T-cell (primary cell): ENCODE measurements around the gene FYTTD1. TPM values are rescaled to one million over a fixed set of nuclear protein-coding genes. Genes with fewer than 3 reads are reported as not detected.
"Not testable (repeated sequence)": the region's sequence is repeated elsewhere in the genome, so short reads cannot be mapped to it uniquely, and the experiment has no call there.

ENCODE experiments used
- ATAC-seq, 4 experiments: fragments of 200-7000 bp in 3 of 4; fragments of 150-1000 bp in 1 of 4; cut with Tn5 transposase; replicated peaks in 1 of 4; 1 replicate in 3 of 4; 2 replicates in 1 of 4; pipeline ENCODE4 v1.10.0; 2021; ENCODE audit warnings: moderate library complexity in 3 of 4, mild to moderate bottlenecking in 2 of 4, moderate number of reproducible peaks in 1 of 4
- CTCF ChIA-PET, 2 donors: fragments of 300-600 bp; sonication (Branson Sonifier 250); formaldehyde crosslinking; loops; one replicate each; lab custom pipeline; 2022; ENCODE audit warnings: antibody characterized with exemption in 2 of 2; lab: Charles Lee
- POLR2A ChIA-PET, 2 donors: fragments of 300-600 bp; sonication (Branson Sonifier 250); formaldehyde crosslinking; loops; one replicate each; lab custom pipeline; 2022; ENCODE audit warnings: antibody characterized with exemption in 2 of 2; lab: Charles Lee
- DNase-seq, 35 experiments: peaks; one replicate each; pipeline versions ENCODE4 v3.0.0 to v3.0.0-alpha.2; 2013 to 2023
- H3K27ac ChIP-seq: one replicate; pipeline ENCODE4 v1.5.1; 2013; ENCODE audit warnings: low read length
- H3K27me3 ChIP-seq, 2 experiments: replicated peaks in 1 of 2; 1 replicate in 1 of 2; 2 replicates in 1 of 2; pipeline versions ENCODE4 v1.6.1 to v1.7.0; 2013; ENCODE audit warnings: low read length in 1 of 2, mixed read lengths in 1 of 2; ENCODE audit not compliant: control insufficient read depth in 2 of 2, insufficient read depth in 2 of 2; ENCODE audit errors: extremely low read depth in 1 of 2
- H3K36me3 ChIP-seq, 2 donors: 1 replicate in 1 of 2; 2 replicates in 1 of 2; pipeline versions ENCODE4 v1.6.1 to v1.7.0; 2013; ENCODE audit warnings: low read length in 1 of 2; ENCODE audit not compliant: control insufficient read depth in 2 of 2, insufficient read depth in 1 of 2; ENCODE audit errors: extremely low read depth in 1 of 2
- H3K4me1 ChIP-seq, 2 experiments: 1 replicate in 1 of 2; 2 replicates in 1 of 2; pipeline versions ENCODE4 v1.6.1 to v1.7.0; 2013; ENCODE audit warnings: low read length in 2 of 2, mixed read lengths in 1 of 2; ENCODE audit not compliant: insufficient read depth in 2 of 2, control insufficient read depth in 1 of 2; ENCODE audit errors: extremely low read depth in 1 of 2
- H3K4me3 ChIP-seq, 2 donors: 1 replicate in 1 of 2; 2 replicates in 1 of 2; pipeline versions ENCODE4 v1.5.1 to v1.7.0; 2013; ENCODE audit warnings: mild to moderate bottlenecking in 2 of 2, low read length in 1 of 2, moderate library complexity in 1 of 2; ENCODE audit not compliant: control insufficient read depth in 1 of 2; ENCODE audit errors: extremely low read depth in 1 of 2
- H3K9me3 ChIP-seq: 2 replicates; pipeline ENCODE4 v1.7.0; 2013
- H3K27ac Mint-ChIP-seq, 2 donors: one replicate each; pipeline ENCODE4 v1.8.0; 2020 to 2021; ENCODE audit warnings: mild to moderate bottlenecking in 2 of 2, mixed read lengths in 2 of 2
- H3K27me3 Mint-ChIP-seq, 2 donors: one replicate each; pipeline ENCODE4 v1.8.0; 2021 to 2022; ENCODE audit warnings: mixed read lengths in 2 of 2
- H3K36me3 Mint-ChIP-seq: one replicate; pipeline ENCODE4 v1.8.0; 2021; ENCODE audit warnings: mixed read lengths
- H3K4me1 Mint-ChIP-seq, 3 donors: one replicate each; pipeline ENCODE4 v1.8.0; 2020 to 2022; ENCODE audit warnings: mixed read lengths in 3 of 3, mild to moderate bottlenecking in 1 of 3
- H3K4me3 Mint-ChIP-seq, 3 donors: one replicate each; pipeline ENCODE4 v1.8.0; 2020 to 2022; ENCODE audit warnings: mild to moderate bottlenecking in 3 of 3, mixed read lengths in 3 of 3, moderate library complexity in 3 of 3
- H3K9me3 Mint-ChIP-seq, 3 donors: one replicate each; pipeline ENCODE4 v1.8.0; 2020 to 2022; ENCODE audit warnings: mixed read lengths in 3 of 3
- WGBS: methylation state at CpG from one replicate; pipeline ENCODE4 v1.1.5; 2013; ENCODE audit warnings: missing lambda C conversion rate; ENCODE audit not compliant: insufficient coverage; 5-methylcytosine and 5-hydroxymethylcytosine counted together
- total RNA-seq, 35 experiments: library from RNA in 6 of 35; stranded (reverse) in 6 of 35; fragments of 120-200 nt in 1 of 35; gene quantifications; one replicate each; pipeline versions ENCODE4 v1.2.1 to v1.2.4 and lab custom pipeline; 2013 to 2026

Gene FYTTD1
- 10 to 100 TPM; 52.4 to 58.4 (median 55.6) TPM for total RNA-seq
- total RNA-seq (2013), result 57.5 TPM
- total RNA-seq (lab: John Stamatoyannopoulos, UW), result 81.1 to 149 (median 116) reads per million in 29 experiments

- peak within 1 kb of the TSS; percentile 92 to 95 (median 93) for H3K4me3 Mint-ChIP-seq
- no peaks in the 10 kb centered on the region for H3K36me3 Mint-ChIP-seq
- peaks cover 46 to 51% (median 47%) of the 10 kb centered on the region in 3 donors for H3K4me1 Mint-ChIP-seq
- POLR2A ChIA-PET, result interaction anchor here in 1 of 2 donors (1.5 kb wide), 1 partner anchor 38 kb away, joined by 10 read pairs; no protein-coding TSS in a partner anchor
- no peaks in the 10 kb centered on the region for H3K27me3 Mint-ChIP-seq
- H3K27ac Mint-ChIP-seq, result peak within 1 kb of the TSS; percentile 96 to 97
- ATAC-seq (peak; percentile 81 to 91 (median 90)), DNase-seq (peak; percentile 75 to 94 (median 83))
- H3K27ac ChIP-seq, result peak within 1 kb of the TSS; percentile 78
- WGBS, result under 1% methylated on average over 103 of the region's 104 CpGs
- CTCF ChIA-PET, result interaction anchor here (0.6 to 1.5 kb wide), 11 partner anchors 19 to 585 kb away, joined by 3 to 8 read pairs (median 3); partner anchors contain the start of gene LRCH3 (in 1 of the 2)
- H3K4me3 ChIP-seq, result peak within 1 kb of the TSS; percentile 63 to 78
- no peaks in the 10 kb centered on the region for H3K9me3 Mint-ChIP-seq
- H3K4me1 ChIP-seq, result peaks cover 5 to 32% of the 10 kb centered on the region in 2 experiments
- no peaks in the 10 kb centered on the region for H3K27me3 ChIP-seq
- no peaks in the 10 kb centered on the region for H3K36me3 ChIP-seq
- H3K9me3 ChIP-seq, result no peaks in the 10 kb centered on the region
Measured at GRCh38 chr3:197749601-197750395, at the start of gene FYTTD1. TSS of gene FYTTD1 (plus strand) at chr3:197749883. CDS start at chr3:197749972, 89 bp downstream.

- no peak for ATAC-seq
- Mint-ChIP-seq H3K4me3 (no peak overlapping the region), H3K27ac (no peak overlapping the region), H3K27me3 (no peaks in the 10 kb centered on the region), H3K4me1 (no peaks in the 10 kb centered on the region), H3K36me3 (peaks cover 72% of the 10 kb centered on the region), H3K9me3 (no peaks in the 10 kb centered on the region)
- Histone ChIP-seq H3K4me1 (no peaks in the 10 kb centered on the region), H3K27me3 (no peaks in the 10 kb centered on the region), H3K27ac (no peak overlapping the region), H3K36me3 (peaks cover 0 to 83% of the 10 kb centered on the region in 2 donors), H3K9me3 (no peaks in the 10 kb centered on the region), H3K4me3 (no peak overlapping the region)
- ChIA-PET CTCF (no interaction called here), POLR2A (no interaction called here)
- WGBS, result 96% methylated on average over 6 of the region's 9 CpGs
- DNase-seq, result no peak
Measured at GRCh38 chr3:197700095-197700494, 49.6 kb upstream of the FYTTD1 start.

GRCh38 chr3:197701841-197702240, 47.8 kb upstream of the FYTTD1 start:
- Mint-ChIP-seq H3K9me3 (no peaks in the 10 kb centered on the region), H3K4me3 (no peak overlapping the region), H3K4me1 (peaks cover 0 to 2% (median 2%) of the 10 kb centered on the region in 3 donors), H3K27ac (no peak overlapping the region), H3K27me3 (no peaks in the 10 kb centered on the region), H3K36me3 (peaks cover 64% of the 10 kb centered on the region)
- WGBS, result 100% methylated on average over 2 of the region's 4 CpGs
- H3K27ac ChIP-seq, result no peak overlapping the region
- ChIA-PET CTCF (no interaction called here), POLR2A (interaction anchor here in 1 of 2 donors (0.6 kb wide), 1 partner anchor 12 kb away, joined by 3 read pairs; no protein-coding TSS in a partner anchor)
- no peaks in the 10 kb centered on the region for H3K9me3 ChIP-seq
- DNase-seq (no peak), ATAC-seq (no peak)
- no peak overlapping the region for H3K4me3 ChIP-seq
- H3K27me3 ChIP-seq, result no peaks in the 10 kb centered on the region
- H3K4me1 ChIP-seq, result peaks cover 0 to 9% of the 10 kb centered on the region in 2 experiments
- H3K36me3 ChIP-seq, result peaks cover 0 to 73% of the 10 kb centered on the region in 2 donors

- no peak overlapping the region for H3K4me3 Mint-ChIP-seq
- DNase-seq (peak in 1 of 35 experiments; percentile 30), ATAC-seq (no peak)
- peak overlapping the region; percentile 55 to 79 for H3K27ac Mint-ChIP-seq
- Histone ChIP-seq H3K4me3 (no peak overlapping the region), H3K4me1 (peaks cover 0 to 11% of the 10 kb centered on the region in 2 experiments), H3K27ac (no peak overlapping the region), H3K27me3 (no peaks in the 10 kb centered on the region), H3K9me3 (no peaks in the 10 kb centered on the region), H3K36me3 (peaks cover 0 to 32% of the 10 kb centered on the region in 2 donors)
- POLR2A ChIA-PET, result interaction anchor here in 1 of 2 donors (0.6 to 0.7 kb wide), 2 partner anchors 25 to 68 kb away, joined by 3 read pairs; no protein-coding TSS in a partner anchor
- H3K9me3 Mint-ChIP-seq, result no peaks in the 10 kb centered on the region
- CTCF ChIA-PET, result no interaction called here
- H3K4me1 Mint-ChIP-seq, result peaks cover 0 to 7% (median 6%) of the 10 kb centered on the region in 3 donors
- H3K36me3 Mint-ChIP-seq, result peaks cover 24% of the 10 kb centered on the region
- H3K27me3 Mint-ChIP-seq, result no peaks in the 10 kb centered on the region
- 86% methylated on average over 3 of the region's 7 CpGs for WGBS
Measured at GRCh38 chr3:197706658-197707057, 43.0 kb upstream of the FYTTD1 start.

GRCh38 chr3:197709135-197709534, 40.5 kb upstream of the FYTTD1 start:
- H3K27ac Mint-ChIP-seq, result no peak overlapping the region
- H3K27me3 ChIP-seq, result no peaks in the 10 kb centered on the region
- peaks cover 21 to 26% (median 23%) of the 10 kb centered on the region in 3 donors for H3K4me1 Mint-ChIP-seq
- peaks cover 11 to 25% of the 10 kb centered on the region in 2 experiments for H3K4me1 ChIP-seq
- ATAC-seq (no peak), DNase-seq (no peak)
- peaks cover 0 to 13% of the 10 kb centered on the region in 2 donors for H3K36me3 ChIP-seq
- no peaks in the 10 kb centered on the region for H3K9me3 ChIP-seq
- H3K4me3 ChIP-seq, result no peak overlapping the region
- H3K27ac ChIP-seq, result no peak overlapping the region
- no peak overlapping the region for H3K4me3 Mint-ChIP-seq
- ChIA-PET POLR2A (no interaction called here), CTCF (no interaction called here)
- no CpG with 5 or more reads among the region's 9 CpGs for WGBS
- no peaks in the 10 kb centered on the region for H3K27me3 Mint-ChIP-seq
- peaks cover 20% of the 10 kb centered on the region for H3K36me3 Mint-ChIP-seq
- no peaks in the 10 kb centered on the region for H3K9me3 Mint-ChIP-seq

- ATAC-seq, DNase-seq, H3K4me3 ChIP-seq, H3K4me3 Mint-ChIP-seq, H3K27me3 ChIP-seq, H3K9me3 Mint-ChIP-seq, H3K9me3 ChIP-seq, H3K27ac ChIP-seq, H3K27me3 Mint-ChIP-seq: not testable (repeated sequence)
- Histone ChIP-seq H3K36me3 (peaks cover 0 to 12% of the 10 kb centered on the region in 2 donors), H3K4me1 (peaks cover 11 to 21% of the 10 kb centered on the region in 2 experiments)
- Mint-ChIP-seq H3K27ac (peak overlapping the region in 1 of 2 donors; percentile 61), H3K4me1 (peaks cover 21 to 34% (median 30%) of the 10 kb centered on the region in 3 donors), H3K36me3 (peaks cover 23% of the 10 kb centered on the region)
- POLR2A ChIA-PET, result interaction anchor here in 1 of 2 donors (1.1 kb wide), 1 partner anchor 78 kb away, joined by 3 read pairs; no protein-coding TSS in a partner anchor
- no CpG with 5 or more reads among the region's 5 CpGs for WGBS
- CTCF ChIA-PET, result interaction anchor here in 1 of 2 donors (0.7 kb wide), 1 partner anchor 23 kb away, joined by 3 read pairs; no protein-coding TSS in a partner anchor
Measured at GRCh38 chr3:197710965-197711364, 38.7 kb upstream of the FYTTD1 start.
